GM18499 (cell line): Measurements from ENCODE around the gene SOAT2.

ENCODE experiments used
- ATAC-seq: cut with Tn5 transposase; IDR thresholded peaks from one replicate; pipeline ENCODE4 v1.9.1; 2021; ENCODE audit warnings: moderate number of reproducible peaks; ENCODE audit not compliant: insufficient read depth, unreplicated experiment

The SOAT2 gene

GRCh38 chr12:53064613-53065436, 38.5 kb upstream of the SOAT2 start:
- no peak for ATAC-seq

DNA sequence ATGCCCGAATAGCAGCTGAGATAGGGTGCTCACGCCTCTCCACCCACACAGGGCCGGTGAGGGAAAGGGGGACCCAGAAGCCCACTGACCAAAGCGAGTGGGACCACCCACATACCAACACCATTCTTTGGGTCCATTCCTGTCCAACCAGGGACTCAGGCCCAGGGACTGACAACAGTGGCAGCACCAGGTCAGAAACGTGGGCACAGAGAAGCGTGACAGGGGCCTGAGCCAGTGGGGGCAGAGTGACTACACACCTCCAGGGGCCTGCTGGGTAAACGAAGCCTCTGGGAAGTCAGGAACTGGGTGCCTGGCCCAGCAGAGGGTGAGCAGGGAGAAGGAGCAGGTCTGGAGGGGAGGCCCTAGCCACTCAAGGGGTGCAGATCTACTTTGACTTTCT, 37.8 kb upstream of the SOAT2 start:
- no peak for ATAC-seq

- no peak for ATAC-seq
Measured at GRCh38 chr12:53065975-53066931, 37.0 kb upstream of the SOAT2 start.

- no peak for ATAC-seq
Measured at GRCh38 chr12:53067074-53067992, 36.0 kb upstream of the SOAT2 start.

DNA sequence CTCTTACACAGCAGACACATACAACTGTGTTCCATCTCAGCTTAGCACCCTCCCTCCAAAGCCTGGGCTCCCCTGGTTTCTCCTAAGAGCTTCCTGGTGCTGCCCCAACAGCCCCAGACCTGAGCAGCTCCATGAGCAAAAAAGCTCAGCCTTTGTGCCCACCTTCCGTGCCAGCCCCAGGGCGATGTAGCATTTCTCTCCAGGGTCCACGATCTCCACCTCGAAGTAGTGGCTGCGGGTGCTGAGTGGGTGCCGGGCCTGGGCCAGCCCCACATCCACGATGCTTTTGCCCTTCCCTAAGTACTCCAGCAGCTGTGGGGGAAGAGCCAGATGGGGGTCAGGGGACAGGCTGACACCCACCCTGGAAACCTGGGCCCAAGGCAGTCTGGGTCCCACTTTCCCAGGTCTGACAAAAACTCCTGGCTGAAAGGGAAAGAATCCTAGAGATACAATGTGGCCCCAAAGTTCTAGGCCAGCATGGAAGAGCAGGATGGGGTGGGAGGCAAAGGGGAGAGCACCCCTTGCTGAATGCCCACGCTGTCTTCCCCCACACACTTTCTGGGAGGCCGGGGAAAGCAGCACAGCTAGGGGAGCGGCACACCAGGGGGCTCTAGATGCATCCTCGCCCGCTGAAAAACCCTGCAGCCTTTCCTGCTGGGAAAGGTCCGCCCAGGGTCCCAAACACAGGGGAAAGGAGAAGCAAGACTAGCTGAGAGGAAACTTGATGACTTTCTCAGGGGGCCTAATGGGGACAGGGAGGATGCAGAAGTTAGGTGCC, 35.1 kb upstream of the SOAT2 start:
- no peak for ATAC-seq

GRCh38 chr12:53068811-53069585, 34.3 kb upstream of the SOAT2 start:
- no peak for ATAC-seq

DNA sequence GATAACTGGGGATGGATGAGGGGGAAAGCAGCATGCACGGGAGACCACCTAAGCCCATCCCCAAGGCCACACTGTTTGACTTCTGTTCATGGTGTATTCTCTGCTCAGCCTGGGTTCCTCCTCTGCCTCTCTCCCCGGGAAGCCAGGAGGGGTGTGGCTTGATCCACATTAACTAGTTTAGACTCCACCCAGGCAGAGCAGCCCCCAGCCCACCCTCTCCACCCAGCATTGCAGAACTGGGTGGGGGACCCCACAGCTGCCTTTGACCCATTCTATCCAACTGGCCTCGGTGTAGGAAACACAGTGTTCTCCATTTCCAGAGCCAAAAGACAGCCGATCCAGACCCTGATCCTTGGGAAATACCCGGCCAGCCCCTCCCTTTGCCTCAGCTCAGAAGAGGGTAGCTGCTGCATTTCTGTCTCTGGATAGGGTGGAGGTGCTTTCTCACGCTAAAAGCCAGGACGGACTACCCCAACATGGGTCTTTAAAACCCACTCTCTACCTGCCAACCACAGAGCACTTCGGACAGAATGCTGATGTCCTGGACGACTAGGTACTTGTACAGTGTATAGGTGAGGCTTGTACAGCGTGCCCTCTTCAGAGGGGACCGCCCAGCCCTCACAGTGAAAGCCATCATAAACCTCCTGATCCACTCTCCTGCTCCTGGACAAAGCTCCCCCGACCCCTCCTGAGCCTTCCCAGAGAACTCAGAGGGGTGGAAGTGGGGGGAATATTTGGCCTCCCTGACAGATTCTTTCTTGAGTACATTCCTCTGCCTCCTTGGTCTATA, 33.5 kb upstream of the SOAT2 start:
- ATAC-seq, result no peak

- no peak for ATAC-seq
Measured at GRCh38 chr12:53070877-53071492, 32.3 kb upstream of the SOAT2 start.

- ATAC-seq, result no peak
Measured at GRCh38 chr12:53071591-53072551, 31.4 kb upstream of the SOAT2 start.

DNA sequence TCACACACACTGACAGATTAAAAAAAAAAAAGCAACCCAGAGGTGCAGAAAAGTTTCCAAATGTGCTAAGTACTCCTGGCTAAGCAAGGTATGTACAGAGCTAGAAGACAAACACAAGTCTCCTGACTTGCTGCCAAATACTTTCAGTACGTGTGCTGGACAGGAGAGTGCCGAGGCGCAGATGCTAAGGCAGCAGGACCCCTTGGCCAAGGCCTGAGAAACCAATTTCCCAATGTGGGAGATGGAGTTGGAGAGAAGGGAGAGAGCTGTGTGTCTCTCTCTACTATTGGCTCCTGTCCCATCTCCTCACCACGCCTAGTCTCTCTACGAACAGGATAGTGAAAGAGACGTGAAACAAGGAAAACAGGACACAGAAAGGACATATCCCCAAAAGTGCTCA, 29.4 kb upstream of the SOAT2 start:
- ATAC-seq, result no peak

GRCh38 chr12:53074283-53074998, 28.8 kb upstream of the SOAT2 start:
- ATAC-seq, result no peak

- ATAC-seq, result no peak
Measured at GRCh38 chr12:53074999-53075370, 28.3 kb upstream of the SOAT2 start.

- ATAC-seq, result no peak
Measured at GRCh38 chr12:53076461-53076860, 26.8 kb upstream of the SOAT2 start.

GRCh38 chr12:53077030-53077429, 26.3 kb upstream of the SOAT2 start:
- no peak for ATAC-seq

GRCh38 chr12:53078425-53079225, 24.7 kb upstream of the SOAT2 start:
- peak; percentile 18 for ATAC-seq
